Stimulated activated CD8-positive, alpha-beta memory T cell treated with anti-CD3 and anti-CD28 coated beads, Interleukin-4, amount 100 ng/mL, for 48 hours (primary cell): ENCODE data around the gene UBAP1.
"Not testable (repeated sequence)": the region's sequence is repeated elsewhere in the genome, so short reads cannot be mapped to it uniquely, and the experiment has no call there.

Source experiments
- DNase-seq: peaks from one replicate; pipeline ENCODE4 v3.0.0-alpha.2; 2020

The UBAP1 gene

GRCh38 chr9:34226144-34226760 lies 47.4 kb downstream of the UBAP1 start:
- DNase-seq = not testable (repeated sequence)

GRCh38 chr9:34227445-34227844 lies 48.6 kb downstream of the UBAP1 start:
- DNase-seq = no peak

DNA sequence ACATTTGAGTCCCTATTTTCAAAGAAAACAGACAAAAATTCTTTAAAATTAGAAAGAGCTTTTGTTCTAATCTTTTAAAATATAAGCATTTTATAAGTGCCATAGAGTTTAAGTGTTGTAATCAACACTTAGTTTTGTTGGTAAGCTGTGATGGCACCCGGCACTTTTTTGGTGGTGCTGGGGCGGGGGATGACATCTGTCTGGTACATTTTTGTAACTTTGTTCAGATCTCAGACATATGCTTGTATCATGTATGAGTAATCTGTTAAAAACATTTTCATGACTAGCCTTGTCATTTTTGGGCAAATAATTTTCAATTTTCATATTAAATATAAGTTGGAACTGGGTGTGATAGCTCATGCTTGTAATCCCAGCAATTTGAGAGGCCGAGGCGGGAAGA lies 51.7 kb downstream of the UBAP1 start:
- DNase-seq = no peak

DNA sequence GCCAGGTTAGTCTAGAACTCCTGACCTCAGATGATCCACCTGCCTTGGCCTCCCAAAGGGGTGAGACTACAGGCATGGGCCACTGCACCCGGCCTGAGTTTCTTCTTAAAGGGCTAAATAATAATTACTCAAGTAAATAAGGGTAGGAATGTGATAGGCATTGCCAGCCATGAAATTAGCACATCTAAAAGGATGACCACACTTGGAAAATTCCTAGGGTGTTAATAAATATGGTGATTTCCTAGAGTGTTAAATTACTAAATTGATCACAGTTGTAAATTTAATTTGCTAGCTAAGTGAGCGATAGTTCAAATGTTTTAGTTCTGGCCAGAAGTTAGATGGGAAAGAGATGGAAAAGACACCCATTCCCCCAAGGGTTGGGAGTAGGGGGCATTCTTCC lies 53.4 kb downstream of the UBAP1 start:
- no peak for DNase-seq

DNA sequence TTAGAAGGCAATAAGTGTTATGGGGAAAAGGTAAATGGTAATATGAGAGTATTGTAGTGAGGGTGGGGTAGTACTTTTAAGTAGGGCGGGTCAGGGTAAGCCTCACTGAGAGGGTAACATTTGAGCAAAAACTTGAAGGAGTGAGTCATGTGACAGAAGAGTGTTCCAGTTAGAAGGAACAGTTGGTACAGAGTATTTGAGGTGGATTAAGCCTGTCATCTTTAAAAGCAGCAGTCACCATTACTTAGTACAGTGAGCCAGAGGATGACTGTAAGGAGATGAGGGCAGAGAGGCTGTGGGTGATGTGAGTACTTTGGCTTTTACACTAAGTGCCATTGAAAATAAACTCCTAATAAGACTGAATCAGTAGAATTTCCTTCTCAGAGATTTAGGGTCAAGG lies 54.8 kb downstream of the UBAP1 start:
- no peak for DNase-seq

- DNase-seq = no peak
Observed at GRCh38 chr9:34237836-34238235, 59.0 kb downstream of the UBAP1 start.

DNA sequence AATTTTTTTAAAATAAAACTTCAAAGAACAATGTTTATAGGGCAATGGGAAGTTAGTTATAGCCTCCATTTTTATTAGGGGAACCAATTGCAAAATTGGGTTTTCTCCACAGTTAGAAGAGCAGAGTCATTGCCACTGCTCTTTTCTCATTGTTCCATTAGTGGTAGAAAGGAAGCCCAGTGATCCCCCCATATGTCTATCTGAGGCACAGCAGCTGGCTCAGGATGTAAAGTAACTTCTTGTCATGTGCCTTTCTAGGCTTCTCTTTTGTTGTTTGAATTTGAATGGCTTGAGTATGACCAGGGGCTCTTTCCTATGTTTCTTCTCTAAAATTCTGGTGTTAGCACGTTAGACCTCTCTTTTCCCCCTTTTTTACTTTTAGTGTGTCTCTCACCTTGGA lies 61.2 kb downstream of the UBAP1 start:
- no peak for DNase-seq

DNA sequence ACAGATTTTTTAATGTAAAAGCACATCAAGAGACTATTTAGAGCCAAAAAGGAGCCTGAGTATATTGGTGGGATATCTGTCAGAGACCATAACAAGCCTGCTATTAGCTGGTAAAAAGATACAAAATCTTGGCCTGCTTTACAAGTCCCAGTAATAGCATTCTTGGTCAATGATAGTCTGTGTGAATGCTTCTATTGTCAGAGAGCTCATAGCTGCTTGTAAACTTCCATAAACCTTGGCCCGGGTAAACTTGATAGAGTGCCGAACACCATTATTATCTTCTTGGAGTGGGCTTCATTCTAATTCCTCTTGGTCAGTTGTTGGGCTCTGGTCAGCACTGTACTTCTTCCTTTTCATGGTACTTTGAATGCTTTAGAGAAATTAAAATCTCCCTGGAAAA lies 64.0 kb downstream of the UBAP1 start:
- DNase-seq = no peak

DNA sequence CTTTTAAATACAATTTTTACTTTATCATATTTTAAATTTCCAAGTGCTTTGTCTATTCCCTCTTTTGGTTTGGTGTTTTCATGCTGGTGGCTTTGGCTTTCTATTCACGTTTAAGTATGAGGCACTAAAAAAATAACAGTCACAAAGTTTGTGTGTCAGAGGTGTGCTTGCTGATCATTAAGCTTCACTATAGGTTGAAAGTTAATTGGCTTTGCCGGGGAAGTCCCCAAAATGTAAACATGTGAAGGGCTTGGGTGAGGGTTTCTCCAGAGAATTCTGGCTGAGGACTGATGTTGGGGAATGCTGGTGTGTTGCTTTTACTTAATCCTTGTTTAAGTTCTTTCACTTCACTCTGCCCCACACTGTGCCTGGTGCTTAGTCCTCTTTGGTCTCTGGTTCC lies 66.4 kb downstream of the UBAP1 start:
- DNase-seq = not testable (repeated sequence)

DNA sequence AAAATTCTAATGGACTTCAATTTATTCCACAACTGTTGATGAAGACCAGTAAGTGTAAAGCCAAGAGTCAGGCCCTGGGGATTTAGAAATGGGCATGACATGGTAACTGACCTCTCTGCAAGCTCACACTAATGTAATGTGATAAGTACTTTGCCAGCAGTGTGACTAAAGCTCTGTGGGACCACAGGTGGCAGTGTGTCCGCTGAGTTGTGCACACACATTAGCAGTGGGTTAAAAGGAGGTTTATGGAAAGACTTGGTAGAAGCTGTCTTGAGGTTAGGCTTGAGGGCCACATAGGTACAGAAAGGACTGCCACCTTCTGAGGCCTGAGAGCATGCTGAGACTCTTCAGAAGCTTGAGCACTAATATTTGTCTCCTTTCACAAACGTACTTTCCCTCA lies 67.6 kb downstream of the UBAP1 start:
- no peak for DNase-seq

DNA sequence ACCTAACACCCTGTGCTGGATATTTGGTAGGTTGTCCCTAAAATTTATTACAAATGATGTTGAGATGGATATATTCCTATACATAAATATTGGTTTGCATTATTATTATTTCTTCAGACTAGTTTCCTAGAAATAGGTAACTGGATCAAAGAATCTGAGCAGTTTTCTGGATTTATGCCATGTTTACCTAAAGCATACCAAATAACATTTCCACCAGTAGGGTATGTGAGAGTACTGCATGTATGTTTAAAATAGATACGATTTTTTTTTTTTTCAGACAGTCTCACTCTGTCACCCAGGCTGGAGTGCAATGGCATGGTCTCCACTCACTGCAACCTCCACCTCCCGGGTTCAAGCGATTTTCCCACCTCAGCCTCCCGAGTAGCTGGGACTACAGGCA lies 68.9 kb downstream of the UBAP1 start:
- not testable (repeated sequence) for DNase-seq

GRCh38 chr9:34249274-34249673 lies 70.4 kb downstream of the UBAP1 start:
- no peak for DNase-seq

- DNase-seq = no peak
Observed at GRCh38 chr9:34250721-34251120, 71.9 kb downstream of the UBAP1 start.

GRCh38 chr9:34252016-34252415 lies 73.2 kb downstream of the UBAP1 start:
- DNase-seq = no peak

DNA sequence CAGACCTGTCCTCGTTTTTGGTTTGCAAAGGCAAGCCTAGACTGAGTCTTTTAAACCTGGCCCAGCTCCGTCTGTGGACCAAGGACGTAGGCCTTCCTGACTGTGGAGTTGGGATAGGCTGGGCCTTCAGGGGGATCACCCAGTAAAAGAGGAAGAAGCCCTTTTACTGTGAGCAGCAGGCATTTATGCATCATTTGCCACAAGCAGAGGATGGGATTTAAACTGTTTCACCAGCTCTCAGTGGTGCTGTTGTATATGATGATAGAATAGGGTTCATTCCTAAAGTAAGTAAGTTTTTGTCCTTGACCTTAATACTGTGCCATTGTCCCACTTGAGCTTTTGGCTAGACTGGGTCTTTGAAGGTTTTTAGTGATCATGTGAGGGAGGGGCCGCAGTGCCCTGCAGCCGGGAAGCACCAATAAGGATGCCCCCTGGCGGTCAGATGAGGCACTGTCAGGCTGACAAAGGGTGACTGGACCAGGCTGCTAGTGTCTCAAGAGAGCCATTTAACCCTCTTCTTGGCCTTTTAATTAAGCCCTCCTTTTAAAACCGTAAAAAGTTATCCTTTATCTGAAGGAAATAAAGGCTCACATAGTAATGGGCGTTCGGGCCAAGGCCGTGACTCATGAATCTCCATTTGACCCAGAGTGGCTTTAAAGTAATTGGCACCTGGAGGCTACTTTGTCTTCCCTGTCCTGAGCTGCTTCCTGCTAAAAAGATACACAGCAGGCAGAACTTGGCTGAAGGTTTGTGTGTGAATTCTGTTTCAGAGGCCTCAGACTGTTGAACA lies 74.0 kb downstream of the UBAP1 start:
- DNase-seq = peak; percentile 73

DNA sequence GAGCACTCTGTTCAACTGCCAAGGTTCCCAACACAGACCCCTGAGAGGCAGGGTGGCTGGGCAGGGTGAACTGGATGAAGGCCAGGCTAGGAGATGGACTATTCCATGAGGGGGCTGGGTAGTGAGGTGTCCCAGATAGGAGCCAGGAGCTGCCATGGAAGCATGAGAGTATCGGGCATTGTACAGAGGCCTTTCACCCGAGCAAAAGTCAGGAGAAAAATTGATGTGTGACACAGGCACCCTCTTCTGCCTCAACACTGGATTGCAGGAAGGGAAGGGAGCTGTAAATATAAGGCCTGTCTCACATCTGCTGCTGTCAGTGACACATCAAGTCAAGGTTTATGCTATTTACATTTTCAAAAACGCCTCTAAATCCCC lies 74.6 kb downstream of the UBAP1 start:
- DNase-seq = no peak

GRCh38 chr9:34254141-34254913 lies 75.5 kb downstream of the UBAP1 start:
- no peak for DNase-seq

DNA sequence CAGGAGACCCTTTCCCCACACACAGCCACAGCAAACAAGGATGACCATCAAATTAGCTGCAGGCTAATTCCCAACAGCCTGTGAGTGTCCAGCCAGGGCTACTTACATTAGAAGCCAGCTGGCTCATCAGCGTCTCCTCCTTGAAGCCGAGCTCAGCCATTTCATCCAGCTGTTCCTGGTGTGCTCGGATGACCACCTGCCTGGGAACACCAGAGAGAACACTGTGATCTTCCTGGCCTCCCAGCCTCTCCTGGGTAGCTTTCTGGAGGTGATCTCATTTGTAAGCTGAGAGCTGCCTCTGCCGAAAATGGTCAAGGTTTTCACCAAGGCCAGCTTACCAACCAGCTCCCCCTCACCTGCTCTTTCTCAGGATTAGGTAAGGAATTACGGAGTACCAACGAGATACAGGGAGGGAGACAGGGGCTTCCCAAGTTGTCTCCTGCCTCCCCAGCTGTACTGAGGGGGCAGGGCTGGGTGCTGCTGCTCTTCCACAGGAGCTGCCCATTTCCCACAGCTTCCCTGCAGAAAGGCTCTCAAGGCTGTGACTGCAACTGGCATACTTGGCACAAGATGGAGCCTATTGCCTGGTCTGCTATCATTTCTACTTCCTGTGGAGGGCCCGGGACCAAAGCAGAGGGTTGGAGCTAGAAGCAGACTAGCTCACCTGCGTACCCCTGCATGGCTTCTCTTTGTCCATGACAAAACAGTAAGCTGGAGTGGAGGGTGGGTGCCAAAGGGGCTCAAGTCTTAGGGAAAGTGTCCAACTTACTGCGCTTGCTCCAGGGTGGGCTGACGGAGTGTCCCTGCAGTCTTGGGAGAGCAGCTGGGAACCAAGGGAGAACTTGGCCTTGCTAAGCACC lies 76.4 kb downstream of the UBAP1 start:
- no peak for DNase-seq

- no peak for DNase-seq
Observed at GRCh38 chr9:34256104-34256503, 77.3 kb downstream of the UBAP1 start.

- no peak for DNase-seq
Observed at GRCh38 chr9:34256987-34257585, 78.2 kb downstream of the UBAP1 start.

- DNase-seq = no peak
Observed at GRCh38 chr9:34259315-34259714, 80.5 kb downstream of the UBAP1 start.

DNA sequence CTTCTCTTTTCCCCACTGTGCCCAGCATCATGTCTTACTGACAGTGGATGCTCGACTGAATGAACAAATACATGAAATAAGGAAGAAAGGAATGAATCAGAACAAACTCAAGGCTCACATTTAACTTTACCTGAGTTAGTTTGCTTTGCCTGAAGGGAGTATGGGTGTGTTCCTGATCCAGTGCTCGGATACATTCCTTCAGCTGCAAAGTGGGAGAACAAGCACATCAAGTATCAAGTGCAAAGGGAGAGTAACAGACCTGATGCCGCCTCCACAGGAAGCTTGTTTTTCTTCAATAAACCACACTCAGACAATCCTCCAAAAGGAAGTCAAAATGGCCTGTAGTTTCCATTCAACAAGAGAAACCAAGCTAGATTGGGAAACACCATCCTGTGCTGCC lies 84.1 kb downstream of the UBAP1 start:
- DNase-seq = no peak

DNA sequence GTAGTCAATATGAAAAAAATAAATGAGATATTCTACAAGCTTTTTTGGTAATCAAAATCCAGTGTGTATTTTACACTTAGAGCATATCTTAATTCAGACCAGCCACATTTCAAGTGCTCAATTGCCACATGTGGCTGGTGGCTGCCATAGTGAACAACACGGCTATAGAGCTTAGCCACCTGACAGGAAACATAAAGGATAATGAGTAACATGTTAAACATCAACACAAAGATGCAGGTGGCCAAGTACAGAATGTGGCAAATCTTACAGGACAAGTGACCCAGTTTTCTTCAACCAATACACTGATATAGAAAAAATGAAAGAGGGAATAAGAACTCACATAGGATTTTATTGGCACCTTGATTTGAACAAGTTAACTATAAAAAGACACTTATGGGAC lies 88.8 kb downstream of the UBAP1 start:
- DNase-seq = no peak
